Endothelial cell of umbilical vein (primary cell): Measurements from ENCODE around the gene PPIL6. TPM values are rescaled to one million over a fixed set of nuclear protein-coding genes. Genes with fewer than 3 reads are reported as not detected.
A peak's percentile ranks its signal among the peaks of the same experiment; 100 is the strongest.

Experiments
- BruUV-seq: library from RNA; stranded (reverse); fragments of 400-500 nt; replicated peaks from 2 replicates; lab custom pipeline; 2021; lab: Mats Ljungman, UMichigan
- CTCF ChIA-PET: fragments of 300-600, 350-600 bp; sonication (Branson Sonifier 250); formaldehyde crosslinking; loops from one replicate; lab custom pipeline; 2021; ENCODE audit warnings: antibody characterized with exemption, inconsistent platforms; lab: Charles Lee
- POLR2A ChIA-PET: fragments of 300-600, 350-600 bp; sonication (Branson Sonifier 250); formaldehyde crosslinking; loops from one replicate; lab custom pipeline; 2021; ENCODE audit warnings: antibody characterized with exemption, inconsistent platforms; lab: Charles Lee
- DNase-seq: peaks from one replicate; pipeline ENCODE4 v3.0.0-alpha.2; 2011; ENCODE audit warnings: low read depth, low spot score
- FAIRE-seq: peaks from 2 replicates; lab custom pipeline; 2011; peaks lifted over from hg19 to GRCh38; lab: Jason Lieb, UNC
- H2AFZ ChIP-seq: 2 replicates; pipeline ENCODE4 v1.6.0; 2012; ENCODE audit warnings: low read depth, low read length, control low read depth, inconsistent platforms
- H3K27ac ChIP-seq: 2 replicates; pipeline ENCODE4 v1.5.1; 2011; ENCODE audit warnings: low read depth, mild to moderate bottlenecking, control low read depth, low read length, moderate library complexity; ENCODE audit not compliant: insufficient read depth
- H3K27me3 ChIP-seq, 2 experiments: 2 replicates each; pipeline versions ENCODE4 v1.6.0 to v1.6.1; 2011; ENCODE audit warnings: low read length in 2 of 2, mixed read lengths in 1 of 2; ENCODE audit not compliant: control insufficient read depth in 2 of 2, insufficient read depth in 2 of 2
- H3K36me3 ChIP-seq, 2 experiments: 2 replicates in 1 of 2; 3 replicates in 1 of 2; pipeline ENCODE4 v1.5.1; 2011; ENCODE audit warnings: low read length in 2 of 2, mild to moderate bottlenecking in 1 of 2, moderate library complexity in 1 of 2; ENCODE audit not compliant: control insufficient read depth in 2 of 2, insufficient read depth in 2 of 2; ENCODE audit errors: extremely low read depth in 1 of 2
- H3K4me1 ChIP-seq: 3 replicates; pipeline ENCODE4 v1.5.1; 2011; ENCODE audit warnings: mild to moderate bottlenecking, low read length; ENCODE audit not compliant: control insufficient read depth, insufficient read depth; ENCODE audit errors: extremely low read depth
- H3K4me2 ChIP-seq: 2 replicates; pipeline ENCODE4 v1.6.1; 2011; ENCODE audit warnings: low read length, control low read depth, mixed read lengths; ENCODE audit not compliant: insufficient read depth
- H3K4me3 ChIP-seq, 3 experiments: fragments of 200-600 bp in 1 of 3; sonication (generic), shearing (Covaris generic) in 1 of 3; replicated peaks in 1 of 3; 2 replicates each; pipeline ENCODE4 v1.5.1; 2011 to 2016; ENCODE audit warnings: control low read depth in 3 of 3, low read length in 3 of 3, mild to moderate bottlenecking in 2 of 3, inconsistent platforms in 1 of 3, low read depth in 1 of 3, moderate library complexity in 1 of 3; ENCODE audit not compliant: insufficient read depth in 1 of 3
- H3K79me2 ChIP-seq: 2 replicates; pipeline ENCODE4 v1.6.0; 2012; ENCODE audit warnings: low read length, inconsistent platforms; ENCODE audit not compliant: control insufficient read depth, insufficient read depth
- H3K9ac ChIP-seq: replicated peaks from 2 replicates; pipeline ENCODE3; 2011; ENCODE audit warnings: low read length, control low read depth; ENCODE audit not compliant: insufficient read depth; ENCODE audit errors: extremely low read depth
- H3K9me1 ChIP-seq: replicated peaks from 3 replicates; pipeline ENCODE4 v1.6.0; 2011; ENCODE audit warnings: mild to moderate bottlenecking, low read length; ENCODE audit not compliant: control insufficient read depth, insufficient read depth; ENCODE audit errors: extremely low read depth
- H3K9me3 ChIP-seq: replicated peaks from 2 replicates; pipeline ENCODE4 v1.5.1; 2012; ENCODE audit warnings: low read length, inconsistent platforms; ENCODE audit not compliant: control insufficient read depth, insufficient read depth
- H4K20me1 ChIP-seq: replicated peaks from 2 replicates; pipeline ENCODE3; 2011; ENCODE audit warnings: mild to moderate bottlenecking, low read length; ENCODE audit not compliant: control insufficient read depth, insufficient read depth; ENCODE audit errors: extremely low read depth
- EZH2 ChIP-seq: IDR thresholded peaks from 2 replicates; pipeline ENCODE4 v1.6.1; 2012; ENCODE audit warnings: borderline replicate concordance, low read depth, mild to moderate bottlenecking, moderate library complexity, low read length, inconsistent platforms; ENCODE audit not compliant: severe bottlenecking
- FOS ChIP-seq: IDR thresholded peaks from 2 replicates; pipeline ENCODE4 v1.6.1; 2011; ENCODE audit warnings: mild to moderate bottlenecking, low read length, moderate library complexity, borderline replicate concordance; ENCODE audit not compliant: insufficient read depth
- GATA2 ChIP-seq: IDR thresholded peaks from 2 replicates; pipeline ENCODE4 v1.7.0; 2011; ENCODE audit warnings: low read depth, mild to moderate bottlenecking, moderate library complexity, mixed read lengths, low read length; ENCODE audit not compliant: insufficient read length, insufficient read depth
- JUN ChIP-seq: IDR thresholded peaks from 2 replicates; pipeline ENCODE4 v1.6.1; 2011; ENCODE audit warnings: borderline replicate concordance, low read depth; ENCODE audit not compliant: insufficient read length, insufficient read depth
- MYC ChIP-seq: IDR thresholded peaks from one replicate; pipeline ENCODE4 v1.6.1; 2011; ENCODE audit warnings: mild to moderate bottlenecking, low read depth, low read length
- POLR2A ChIP-seq: IDR thresholded peaks from 2 replicates; pipeline ENCODE4 v1.6.1; 2012; ENCODE audit warnings: low read depth, mild to moderate bottlenecking, control low read depth, low read length
- POLR2AphosphoS5 ChIP-seq: IDR thresholded peaks from 2 replicates; pipeline ENCODE4 v1.6.1; 2012; ENCODE audit warnings: low read depth, mild to moderate bottlenecking, control low read depth, low read length, moderate library complexity; ENCODE audit not compliant: insufficient read depth
- dilution Hi-C: fragments of 300-500 bp; cut with MboI; formaldehyde crosslinking; loops from one replicate; pipeline ENCODE4 v1.15.0; 2019; ENCODE audit warnings: low sequenced_read_pairs; ENCODE audit not compliant: extremely low pct_ligation_motif_present
- intact Hi-C: fragments of 100-400 bp; cut with micrococcal nuclease; formaldehyde crosslinking; loops from one replicate; pipeline ENCODE4 v1.10.0; 2022
- polyA plus RNA-seq, 4 experiments: library from polyadenylated mRNA; depleted of rRNA in 3 of 4; stranded (reverse) in 3 of 4; unstranded in 1 of 4; fragments of >200 nt; gene quantifications; 2 replicates each; pipeline versions ENCODE4 v1.2.1 to v1.2.3, GENCODE V29; 2011 to 2012; ENCODE audit warnings: missing spikeins in 1 of 4
- total RNA-seq: library from RNA; stranded (reverse); gene quantifications from 2 replicates; pipeline ENCODE4 v1.2.3, GENCODE V29; 2021
- TF ChIP-seq, protein P1 (sequence below), 2 donors: IDR thresholded peaks; 1 replicate in 1 of 2; 2 replicates in 1 of 2; pipeline ENCODE4 v1.5.1; 2011; ENCODE audit warnings: low read length in 2 of 2, mild to moderate bottlenecking in 2 of 2, moderate library complexity in 2 of 2, control low read depth in 1 of 2, inconsistent platforms in 1 of 2, low read depth in 1 of 2; ENCODE audit not compliant: insufficient read depth in 1 of 2; ENCODE audit errors: extremely low read depth in 1 of 2
- TF ChIP-seq, protein P2 (sequence below): IDR thresholded peaks from 2 replicates; pipeline ENCODE4 v1.6.1; 2011; ENCODE audit not compliant: insufficient read depth, insufficient read length

The PPIL6 gene
- total and polyA plus RNA-seq, 2 donors (not counting 3 experiments of a cell fraction or from before 2014, with no cell fraction given), result 0.11 to 0.33 TPM

DNA sequence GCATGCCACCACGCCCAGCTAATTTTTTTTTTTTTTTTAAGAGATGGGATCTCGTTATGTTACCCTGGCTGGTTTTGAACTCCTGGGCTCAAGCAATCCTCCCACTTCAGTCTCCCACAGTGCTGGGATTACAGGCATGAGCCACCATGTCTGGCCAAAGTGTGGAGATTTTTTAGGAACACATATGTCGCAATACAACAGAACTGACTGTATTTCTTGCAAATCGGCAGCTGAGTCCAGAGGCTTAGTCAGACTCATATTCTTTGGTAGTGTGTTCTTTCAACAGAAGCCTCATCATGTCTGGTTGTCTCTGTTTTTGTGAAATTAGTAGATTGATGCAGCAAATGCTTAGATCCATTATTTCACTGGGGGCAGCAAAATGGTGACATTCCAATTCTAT is 34.2 kb downstream of the PPIL6 start:
- Histone ChIP-seq H3K4me3 (no peak overlapping the region), H3K4me2 (no peak overlapping the region), H3K4me1 (no peaks in the 10 kb centered on the region), H3K9ac (no peak overlapping the region), H3K27me3 (peaks cover 2 to 6% of the 10 kb centered on the region in 2 experiments), H3K36me3 (no peaks in the 10 kb centered on the region), H2AFZ (no peak overlapping the region), H3K9me1 (no peaks in the 10 kb centered on the region), H3K27ac (no peak overlapping the region), H4K20me1 (no peaks in the 10 kb centered on the region), H3K79me2 (no peaks in the 10 kb centered on the region), H3K9me3 (no peaks in the 10 kb centered on the region)
- DNase-seq (no peak), FAIRE-seq (no peak)
- intact Hi-C loops, result no loop called here
- dilution Hi-C loops, result no loop called here
- ChIA-PET CTCF (no interaction called here), POLR2A (no interaction called here)
- no peak for TF ChIP-seq POLR2AphosphoS5
- no peak for TF ChIP-seq FOS
- TF ChIP-seq EZH2, result no peak
- BruUV-seq, result no TSS peak

DNA sequence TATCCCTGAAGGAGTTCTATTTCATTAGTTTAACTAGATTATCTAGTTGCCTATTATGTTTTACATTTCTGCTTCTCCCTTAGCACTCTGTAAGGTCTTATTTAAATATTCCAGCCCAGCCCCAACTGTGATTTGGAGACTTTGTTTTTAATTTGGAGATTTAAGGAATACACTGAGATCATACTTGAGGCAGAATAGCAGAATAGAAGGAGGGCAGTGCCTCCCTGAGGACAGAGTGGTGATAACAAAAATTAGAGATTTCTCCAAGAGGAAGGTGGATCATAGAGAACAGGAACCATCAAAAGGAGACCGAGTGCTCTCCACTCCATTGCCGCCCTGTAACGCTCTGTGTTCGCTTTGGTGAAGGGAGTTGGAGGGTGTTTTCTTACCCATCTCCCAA is 43.4 kb downstream of the PPIL6 start:
- no peak overlapping the region for H3K4me2 ChIP-seq
- dilution Hi-C loops (no loop called here), intact Hi-C loops (no loop called here)
- TF ChIP-seq MYC (no peak), GATA2 (no peak), POLR2A (no peak), EZH2 (no peak), JUN (no peak), POLR2AphosphoS5 (no peak), FOS (no peak)
- TF ChIP-seq, protein P1, sequence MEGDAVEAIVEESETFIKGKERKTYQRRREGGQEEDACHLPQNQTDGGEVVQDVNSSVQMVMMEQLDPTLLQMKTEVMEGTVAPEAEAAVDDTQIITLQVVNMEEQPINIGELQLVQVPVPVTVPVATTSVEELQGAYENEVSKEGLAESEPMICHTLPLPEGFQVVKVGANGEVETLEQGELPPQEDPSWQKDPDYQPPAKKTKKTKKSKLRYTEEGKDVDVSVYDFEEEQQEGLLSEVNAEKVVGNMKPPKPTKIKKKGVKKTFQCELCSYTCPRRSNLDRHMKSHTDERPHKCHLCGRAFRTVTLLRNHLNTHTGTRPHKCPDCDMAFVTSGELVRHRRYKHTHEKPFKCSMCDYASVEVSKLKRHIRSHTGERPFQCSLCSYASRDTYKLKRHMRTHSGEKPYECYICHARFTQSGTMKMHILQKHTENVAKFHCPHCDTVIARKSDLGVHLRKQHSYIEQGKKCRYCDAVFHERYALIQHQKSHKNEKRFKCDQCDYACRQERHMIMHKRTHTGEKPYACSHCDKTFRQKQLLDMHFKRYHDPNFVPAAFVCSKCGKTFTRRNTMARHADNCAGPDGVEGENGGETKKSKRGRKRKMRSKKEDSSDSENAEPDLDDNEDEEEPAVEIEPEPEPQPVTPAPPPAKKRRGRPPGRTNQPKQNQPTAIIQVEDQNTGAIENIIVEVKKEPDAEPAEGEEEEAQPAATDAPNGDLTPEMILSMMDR (IDR thresholded peaks at IDR 0.05; ENCODE audit: extremely low read depth in 1 of 2, insufficient read depth in 1 of 2, low read depth in 1 of 2, low read length in 2 of 2), result no peak
- TF ChIP-seq, protein P2, sequence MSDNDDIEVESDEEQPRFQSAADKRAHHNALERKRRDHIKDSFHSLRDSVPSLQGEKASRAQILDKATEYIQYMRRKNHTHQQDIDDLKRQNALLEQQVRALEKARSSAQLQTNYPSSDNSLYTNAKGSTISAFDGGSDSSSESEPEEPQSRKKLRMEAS, result no peak
- H2AFZ ChIP-seq, result no peak overlapping the region
- no peaks in the 10 kb centered on the region for H3K4me1 ChIP-seq
- FAIRE-seq, result no peak
- ChIA-PET POLR2A (no interaction called here), CTCF (interaction anchor here (0.6 to 3.1 kb wide), 5 partner anchors 13 to 321 kb away, joined by 3 to 41 read pairs (median 6); no protein-coding TSS in a partner anchor)
- no peaks in the 10 kb centered on the region for H3K36me3 ChIP-seq
- peak; percentile 35 for DNase-seq
- no peak overlapping the region for H3K9ac ChIP-seq
- H3K79me2 ChIP-seq, result no peaks in the 10 kb centered on the region
- no peaks in the 10 kb centered on the region for H3K27me3 ChIP-seq
- H3K9me3 ChIP-seq, result no peaks in the 10 kb centered on the region
- no peaks in the 10 kb centered on the region for H4K20me1 ChIP-seq
- no peaks in the 10 kb centered on the region for H3K9me1 ChIP-seq
- no peak overlapping the region for H3K27ac ChIP-seq
- BruUV-seq, result no TSS peak
- H3K4me3 ChIP-seq, result no peak overlapping the region
